ENCODE results near the gene KLHL8. TPM values are rescaled to one million over a fixed set of nuclear protein-coding genes. Genes with fewer than 3 reads are reported as not detected.

Gene KLHL8
- total and polyA plus RNA-seq, 9 donors = 7.9 to 13.9 (median 11.2) TPM

GRCh38 chr4:87129681-87130080 lies 90.7 kb downstream of the KLHL8 start:
- no peaks in the 10 kb centered on the region for H3K27me3 ChIP-seq (ENCODE audit: control insufficient read depth, insufficient read depth, low read length)
- WGBS (ENCODE audit: insufficient coverage) = 95% methylated on average over 4 of the region's 6 CpGs
- no peak overlapping the region for H3K27ac ChIP-seq (ENCODE audit: low read length)
- peaks cover 46% of the 10 kb centered on the region for H3K36me3 ChIP-seq (ENCODE audit: control insufficient read depth, insufficient read depth, low read length)
- H3K4me1 ChIP-seq (ENCODE audit: control insufficient read depth, insufficient read depth, low read length) = no peaks in the 10 kb centered on the region
- H3K4me3 ChIP-seq (ENCODE audit: low read length) = no peak overlapping the region
- no peak for DNase-seq
- H3K9me3 ChIP-seq (replicated peaks; ENCODE audit: control insufficient read depth, low read depth, low read length) = no peaks in the 10 kb centered on the region

GRCh38 chr4:87128006-87128705 lies 92.3 kb downstream of the KLHL8 start:
- H3K9me3 ChIP-seq (replicated peaks; ENCODE audit: control insufficient read depth, low read depth, low read length) = no peaks in the 10 kb centered on the region
- H3K4me1 ChIP-seq (ENCODE audit: control insufficient read depth, insufficient read depth, low read length) = no peaks in the 10 kb centered on the region
- H3K27ac ChIP-seq (ENCODE audit: low read length) = no peak overlapping the region
- H3K36me3 ChIP-seq (ENCODE audit: control insufficient read depth, insufficient read depth, low read length) = peaks cover 35% of the 10 kb centered on the region
- H3K27me3 ChIP-seq (ENCODE audit: control insufficient read depth, insufficient read depth, low read length) = no peaks in the 10 kb centered on the region
- H3K4me3 ChIP-seq (ENCODE audit: low read length) = no peak overlapping the region
- WGBS (ENCODE audit: insufficient coverage) = 100% methylated on average over 1 of the region's 2 CpGs
- no peak for DNase-seq

- no peak overlapping the region for H3K4me3 ChIP-seq (ENCODE audit: low read length)
- H3K4me1 ChIP-seq (ENCODE audit: control insufficient read depth, insufficient read depth, low read length) = peaks cover 3% of the 10 kb centered on the region
- H3K9me3 ChIP-seq (replicated peaks; ENCODE audit: control insufficient read depth, low read depth, low read length) = no peaks in the 10 kb centered on the region
- H3K36me3 ChIP-seq (ENCODE audit: control insufficient read depth, insufficient read depth, low read length) = peaks cover 32% of the 10 kb centered on the region
- WGBS (ENCODE audit: insufficient coverage) = 100% methylated on average over 1 of the region's 9 CpGs
- no peaks in the 10 kb centered on the region for H3K27me3 ChIP-seq (ENCODE audit: control insufficient read depth, insufficient read depth, low read length)
- no peak for DNase-seq
- no peak overlapping the region for H3K27ac ChIP-seq (ENCODE audit: low read length)
These were observed 94.4 kb downstream of the KLHL8 start for GRCh38 chr4:87126056-87126455.

GRCh38 chr4:87122252-87122651 lies 98.2 kb downstream of the KLHL8 start:
- WGBS (ENCODE audit: insufficient coverage) = 90% methylated on average over 3 of the region's 4 CpGs
- peaks cover 11% of the 10 kb centered on the region for H3K4me1 ChIP-seq (ENCODE audit: control insufficient read depth, insufficient read depth, low read length)

GRCh38 chr4:87121341-87122065 lies 98.9 kb downstream of the KLHL8 start:
- peak; percentile 29 for DNase-seq
- Histone ChIP-seq H3K4me3 (ENCODE audit: low read length) (no peak overlapping the region), H3K27ac (ENCODE audit: low read length) (no peak overlapping the region), H3K9me3 (replicated peaks; ENCODE audit: control insufficient read depth, low read depth, low read length) (no peaks in the 10 kb centered on the region), H3K27me3 (ENCODE audit: control insufficient read depth, insufficient read depth, low read length) (no peaks in the 10 kb centered on the region), H3K4me1 (ENCODE audit: control insufficient read depth, insufficient read depth, low read length) (peaks cover 12% of the 10 kb centered on the region), H3K36me3 (ENCODE audit: control insufficient read depth, insufficient read depth, low read length) (peaks cover 13% of the 10 kb centered on the region)
- WGBS (ENCODE audit: insufficient coverage) = 57% methylated on average over 1 of the region's 4 CpGs

More at GRCh38 chr4:87122252-87122651, 98.2 kb downstream of the KLHL8 start:
- Histone ChIP-seq H3K27ac (ENCODE audit: low read length) (no peak overlapping the region), H3K27me3 (ENCODE audit: control insufficient read depth, insufficient read depth, low read length) (no peaks in the 10 kb centered on the region), H3K36me3 (ENCODE audit: control insufficient read depth, insufficient read depth, low read length) (peaks cover 16% of the 10 kb centered on the region), H3K9me3 (replicated peaks; ENCODE audit: control insufficient read depth, low read depth, low read length) (no peaks in the 10 kb centered on the region), H3K4me3 (ENCODE audit: low read length) (no peak overlapping the region)
- DNase-seq = no peak

- peaks cover 12% of the 10 kb centered on the region for H3K4me1 ChIP-seq (ENCODE audit: control insufficient read depth, insufficient read depth, low read length)
- no peaks in the 10 kb centered on the region for H3K9me3 ChIP-seq (replicated peaks; ENCODE audit: control insufficient read depth, low read depth, low read length)
- H3K27ac ChIP-seq (ENCODE audit: low read length) = peak overlapping the region; percentile 26
- no peaks in the 10 kb centered on the region for H3K27me3 ChIP-seq (ENCODE audit: control insufficient read depth, insufficient read depth, low read length)
- peaks cover 8% of the 10 kb centered on the region for H3K36me3 ChIP-seq (ENCODE audit: control insufficient read depth, insufficient read depth, low read length)
- WGBS (ENCODE audit: insufficient coverage) = 79% methylated on average over 10 of the region's 18 CpGs
- no peak for DNase-seq
- H3K4me3 ChIP-seq (ENCODE audit: low read length) = no peak overlapping the region
These were observed 99.8 kb downstream of the KLHL8 start for GRCh38 chr4:87120411-87121162.

GRCh38 chr4:87120010-87120409 lies 100.4 kb downstream of the KLHL8 start:
- no peak overlapping the region for H3K4me3 ChIP-seq (ENCODE audit: low read length)
- WGBS (ENCODE audit: insufficient coverage) = 89% methylated on average over 3 of the region's 4 CpGs
- H3K27me3 ChIP-seq (ENCODE audit: control insufficient read depth, insufficient read depth, low read length) = no peaks in the 10 kb centered on the region
- H3K9me3 ChIP-seq (replicated peaks; ENCODE audit: control insufficient read depth, low read depth, low read length) = no peaks in the 10 kb centered on the region
- H3K27ac ChIP-seq (ENCODE audit: low read length) = no peak overlapping the region
- no peak for DNase-seq
- peaks cover 8% of the 10 kb centered on the region for H3K36me3 ChIP-seq (ENCODE audit: control insufficient read depth, insufficient read depth, low read length)
- H3K4me1 ChIP-seq (ENCODE audit: control insufficient read depth, insufficient read depth, low read length) = peaks cover 12% of the 10 kb centered on the region

GRCh38 chr4:87118826-87119225 lies 101.6 kb downstream of the KLHL8 start:
- Histone ChIP-seq H3K9me3 (replicated peaks; ENCODE audit: control insufficient read depth, low read depth, low read length) (no peaks in the 10 kb centered on the region), H3K27ac (ENCODE audit: low read length) (no peak overlapping the region), H3K4me1 (ENCODE audit: control insufficient read depth, insufficient read depth, low read length) (peaks cover 12% of the 10 kb centered on the region), H3K36me3 (ENCODE audit: control insufficient read depth, insufficient read depth, low read length) (peaks cover 13% of the 10 kb centered on the region), H3K4me3 (ENCODE audit: low read length) (no peak overlapping the region), H3K27me3 (ENCODE audit: control insufficient read depth, insufficient read depth, low read length) (no peaks in the 10 kb centered on the region)
- no peak for DNase-seq
- whole genome bisulfite sequencing (ENCODE audit: insufficient coverage) = no CpG with 5 or more reads among the region's 2 CpGs

GRCh38 chr4:87118421-87118820 lies 102.0 kb downstream of the KLHL8 start:
- Histone ChIP-seq H3K4me1 (ENCODE audit: control insufficient read depth, insufficient read depth, low read length) (peaks cover 12% of the 10 kb centered on the region), H3K36me3 (ENCODE audit: control insufficient read depth, insufficient read depth, low read length) (peaks cover 13% of the 10 kb centered on the region), H3K27me3 (ENCODE audit: control insufficient read depth, insufficient read depth, low read length) (no peaks in the 10 kb centered on the region), H3K4me3 (ENCODE audit: low read length) (no peak overlapping the region), H3K9me3 (replicated peaks; ENCODE audit: control insufficient read depth, low read depth, low read length) (no peaks in the 10 kb centered on the region), H3K27ac (ENCODE audit: low read length) (no peak overlapping the region)
- DNase-seq = no peak
- WGBS (ENCODE audit: insufficient coverage) = no CpG with 5 or more reads among the region's 1 CpG

GRCh38 chr4:87117732-87118075 lies 102.7 kb downstream of the KLHL8 start:
- peaks cover 13% of the 10 kb centered on the region for H3K36me3 ChIP-seq (ENCODE audit: control insufficient read depth, insufficient read depth, low read length)
- no peak for DNase-seq
- no peak overlapping the region for H3K27ac ChIP-seq (ENCODE audit: low read length)
- H3K27me3 ChIP-seq (ENCODE audit: control insufficient read depth, insufficient read depth, low read length) = no peaks in the 10 kb centered on the region
- H3K4me3 ChIP-seq (ENCODE audit: low read length) = no peak overlapping the region
- no peaks in the 10 kb centered on the region for H3K9me3 ChIP-seq (replicated peaks; ENCODE audit: control insufficient read depth, low read depth, low read length)
- peaks cover 12% of the 10 kb centered on the region for H3K4me1 ChIP-seq (ENCODE audit: control insufficient read depth, insufficient read depth, low read length)
- WGBS (ENCODE audit: insufficient coverage) = 60% methylated on average over 1 of the region's 5 CpGs

Data from muscle of leg (tissue), 11 donors.